ENCODE results near the gene DNAAF8.

The DNAAF8 gene

GRCh38 chr16:4704491-4704890 lies 29.8 kb upstream of the DNAAF8 start:
- TF ChIP-seq, protein P1, sequence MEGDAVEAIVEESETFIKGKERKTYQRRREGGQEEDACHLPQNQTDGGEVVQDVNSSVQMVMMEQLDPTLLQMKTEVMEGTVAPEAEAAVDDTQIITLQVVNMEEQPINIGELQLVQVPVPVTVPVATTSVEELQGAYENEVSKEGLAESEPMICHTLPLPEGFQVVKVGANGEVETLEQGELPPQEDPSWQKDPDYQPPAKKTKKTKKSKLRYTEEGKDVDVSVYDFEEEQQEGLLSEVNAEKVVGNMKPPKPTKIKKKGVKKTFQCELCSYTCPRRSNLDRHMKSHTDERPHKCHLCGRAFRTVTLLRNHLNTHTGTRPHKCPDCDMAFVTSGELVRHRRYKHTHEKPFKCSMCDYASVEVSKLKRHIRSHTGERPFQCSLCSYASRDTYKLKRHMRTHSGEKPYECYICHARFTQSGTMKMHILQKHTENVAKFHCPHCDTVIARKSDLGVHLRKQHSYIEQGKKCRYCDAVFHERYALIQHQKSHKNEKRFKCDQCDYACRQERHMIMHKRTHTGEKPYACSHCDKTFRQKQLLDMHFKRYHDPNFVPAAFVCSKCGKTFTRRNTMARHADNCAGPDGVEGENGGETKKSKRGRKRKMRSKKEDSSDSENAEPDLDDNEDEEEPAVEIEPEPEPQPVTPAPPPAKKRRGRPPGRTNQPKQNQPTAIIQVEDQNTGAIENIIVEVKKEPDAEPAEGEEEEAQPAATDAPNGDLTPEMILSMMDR (IDR thresholded peaks at IDR 0.05; ENCODE audit: control extremely low read depth, extremely low read depth, low read depth, missing control alignments), result no peak
- CTCF ChIA-PET, result interaction anchor here (1.0 to 3.1 kb wide), 4 partner anchors 8 to 204 kb away, joined by 3 to 11 read pairs (median 4); partner anchors contain the start of gene NUDT16L1
- POLR2A ChIA-PET, result no interaction called here
- no peak for DNase-seq (ENCODE audit: extremely low spot score)

GRCh38 chr16:4704913-4705312 lies 29.4 kb upstream of the DNAAF8 start:
- ChIA-PET CTCF (interaction anchor here (1.0 to 3.1 kb wide), 4 partner anchors 9 to 205 kb away, joined by 3 to 11 read pairs (median 4); partner anchors contain the start of gene NUDT16L1), POLR2A (no interaction called here)
- TF ChIP-seq, protein P1 (IDR thresholded peaks at IDR 0.05; ENCODE audit: control extremely low read depth, extremely low read depth, low read depth, missing control alignments), result no peak
- no peak for DNase-seq (ENCODE audit: extremely low spot score)

GRCh38 chr16:4706871-4707270 lies 27.5 kb upstream of the DNAAF8 start:
- TF ChIP-seq, protein P1 (IDR thresholded peaks at IDR 0.05; ENCODE audit: control extremely low read depth, extremely low read depth, low read depth, missing control alignments), result no peak
- POLR2A ChIA-PET, result interaction anchor here (0.7 kb wide), 1 partner anchor 86 kb away, joined by 5 read pairs; no protein-coding TSS in a partner anchor
- DNase-seq (ENCODE audit: extremely low spot score), result no peak
- CTCF ChIA-PET, result interaction anchor here (1.2 to 3.1 kb wide), 4 partner anchors 10 to 41 kb away, joined by 3 to 11 read pairs (median 5); partner anchors contain the start of gene NUDT16L1

GRCh38 chr16:4709481-4709880 lies 24.9 kb upstream of the DNAAF8 start:
- ChIA-PET CTCF (interaction anchor here (1.1 to 1.6 kb wide), 4 partner anchors 16 to 59 kb away, joined by 3 to 5 read pairs (median 4); partner anchors contain the start of genes ANKS3, DNAAF8 and NUDT16L1), POLR2A (no interaction called here)
- no peak for DNase-seq (ENCODE audit: extremely low spot score)
- TF ChIP-seq, protein P1 (IDR thresholded peaks at IDR 0.05; ENCODE audit: control extremely low read depth, extremely low read depth, low read depth, missing control alignments), result no peak

- TF ChIP-seq, protein P1 (IDR thresholded peaks at IDR 0.05; ENCODE audit: control extremely low read depth, extremely low read depth, low read depth, missing control alignments), result no peak
- CTCF ChIA-PET, result interaction anchor here (1.6 kb wide), 1 partner anchor 33 kb away, joined by 3 read pairs; no protein-coding TSS in a partner anchor
- POLR2A ChIA-PET, result interaction anchor here (0.6 kb wide), 1 partner anchor 75 kb away, joined by 8 read pairs; the partner anchor contains the start of gene SEPTIN12
- DNase-seq (ENCODE audit: extremely low spot score), result no peak
Observed at GRCh38 chr16:4713663-4714501, 20.5 kb upstream of the DNAAF8 start.

- ChIA-PET POLR2A (interaction anchor here (0.6 kb wide), 1 partner anchor 73 kb away, joined by 8 read pairs; the partner anchor contains the start of gene SEPTIN12), CTCF (interaction anchor here (1.1 kb wide), 1 partner anchor 15 kb away, joined by 3 read pairs; no protein-coding TSS in a partner anchor)
- TF ChIP-seq, protein P1 (IDR thresholded peaks at IDR 0.05; ENCODE audit: control extremely low read depth, extremely low read depth, low read depth, missing control alignments), result no peak
- no peak for DNase-seq (ENCODE audit: extremely low spot score)
Observed at GRCh38 chr16:4714996-4715395, 19.3 kb upstream of the DNAAF8 start.

All from GM10248 (cell line).